ENCODE measurements around the gene CYP26C1. TPM values are rescaled to one million over a fixed set of nuclear protein-coding genes. Genes with fewer than 3 reads are reported as not detected.
"Not testable (repeated sequence)": the region's sequence is repeated elsewhere in the genome, so short reads cannot be mapped to it uniquely, and the experiment has no call there.

Gene CYP26C1
- polyA plus RNA-seq, 1 donor: not detected

- DNase-seq: no peak
- Histone ChIP-seq H3K36me3 (ENCODE audit: control insufficient read depth, insufficient read depth, low read length) (no peaks in the 10 kb centered on the region), H3K27ac (ENCODE audit: low read length) (no peak overlapping the region), H3K9me3 (ENCODE audit: control insufficient read depth, low read depth, low read length) (no peaks in the 10 kb centered on the region), H3K4me1 (ENCODE audit: control insufficient read depth, insufficient read depth, low read length) (peaks cover 3% of the 10 kb centered on the region), H3K27me3 (ENCODE audit: control insufficient read depth, insufficient read depth, low read length) (no peaks in the 10 kb centered on the region), H3K4me3 (ENCODE audit: low read length) (no peak overlapping the region)
- no CpG with 5 or more reads among the region's 3 CpGs for WGBS (ENCODE audit: insufficient coverage, low lambda C conversion rate)
These were observed 31.4 kb downstream of the CYP26C1 start for GRCh38 chr10:93091960-93092359.

- WGBS (ENCODE audit: insufficient coverage, low lambda C conversion rate): no CpG with 5 or more reads among the region's 1 CpG
- no peak for DNase-seq
- H3K4me3 ChIP-seq (ENCODE audit: low read length): no peak overlapping the region
These were observed 34.6 kb downstream of the CYP26C1 start for GRCh38 chr10:93095225-93095624.

GRCh38 chr10:93096901-93097300, 36.3 kb downstream of the CYP26C1 start:
- Histone ChIP-seq H3K27ac (ENCODE audit: low read length) (no peak overlapping the region), H3K4me1 (ENCODE audit: control insufficient read depth, insufficient read depth, low read length) (peaks cover 8% of the 10 kb centered on the region), H3K27me3 (ENCODE audit: control insufficient read depth, insufficient read depth, low read length) (no peaks in the 10 kb centered on the region), H3K4me3 (ENCODE audit: low read length) (no peak overlapping the region), H3K36me3 (ENCODE audit: control insufficient read depth, insufficient read depth, low read length) (no peaks in the 10 kb centered on the region), H3K9me3 (ENCODE audit: control insufficient read depth, low read depth, low read length) (no peaks in the 10 kb centered on the region)
- WGBS (ENCODE audit: insufficient coverage, low lambda C conversion rate): no CpG with 5 or more reads among the region's 5 CpGs
- DNase-seq: peak in 1 of 2 donors; percentile 30

More at GRCh38 chr10:93095225-93095624, 34.6 kb downstream of the CYP26C1 start:
- Histone ChIP-seq H3K27ac (ENCODE audit: low read length) (no peak overlapping the region), H3K36me3 (ENCODE audit: control insufficient read depth, insufficient read depth, low read length) (no peaks in the 10 kb centered on the region), H3K9me3 (ENCODE audit: control insufficient read depth, low read depth, low read length) (no peaks in the 10 kb centered on the region), H3K4me1 (ENCODE audit: control insufficient read depth, insufficient read depth, low read length) (peaks cover 8% of the 10 kb centered on the region), H3K27me3 (ENCODE audit: control insufficient read depth, insufficient read depth, low read length) (no peaks in the 10 kb centered on the region)

GRCh38 chr10:93097386-93097785, 36.8 kb downstream of the CYP26C1 start:
- Histone ChIP-seq H3K4me3 (ENCODE audit: low read length) (no peak overlapping the region), H3K27ac (ENCODE audit: low read length) (no peak overlapping the region), H3K4me1 (ENCODE audit: control insufficient read depth, insufficient read depth, low read length) (peaks cover 8% of the 10 kb centered on the region), H3K9me3 (ENCODE audit: control insufficient read depth, low read depth, low read length) (no peaks in the 10 kb centered on the region), H3K27me3 (ENCODE audit: control insufficient read depth, insufficient read depth, low read length) (no peaks in the 10 kb centered on the region), H3K36me3 (ENCODE audit: control insufficient read depth, insufficient read depth, low read length) (no peaks in the 10 kb centered on the region)
- WGBS (ENCODE audit: insufficient coverage, low lambda C conversion rate): 80% methylated on average over 1 of the region's 9 CpGs
- DNase-seq: no peak

GRCh38 chr10:93098816-93099215, 38.2 kb downstream of the CYP26C1 start:
- H3K27me3 ChIP-seq (ENCODE audit: control insufficient read depth, insufficient read depth, low read length): no peaks in the 10 kb centered on the region
- WGBS (ENCODE audit: insufficient coverage, low lambda C conversion rate): 83% methylated on average over 1 of the region's 3 CpGs
- H3K36me3 ChIP-seq (ENCODE audit: control insufficient read depth, insufficient read depth, low read length): no peaks in the 10 kb centered on the region
- no peaks in the 10 kb centered on the region for H3K9me3 ChIP-seq (ENCODE audit: control insufficient read depth, low read depth, low read length)
- H3K4me1 ChIP-seq (ENCODE audit: control insufficient read depth, insufficient read depth, low read length): peaks cover 8% of the 10 kb centered on the region
- no peak for DNase-seq
- no peak overlapping the region for H3K4me3 ChIP-seq (ENCODE audit: low read length)
- no peak overlapping the region for H3K27ac ChIP-seq (ENCODE audit: low read length)

- H3K4me3 ChIP-seq (ENCODE audit: low read length): no peak overlapping the region
- H3K4me1 ChIP-seq (ENCODE audit: control insufficient read depth, insufficient read depth, low read length): peaks cover 8% of the 10 kb centered on the region
- DNase-seq: no peak
- H3K27me3 ChIP-seq (ENCODE audit: control insufficient read depth, insufficient read depth, low read length): no peaks in the 10 kb centered on the region
- no peaks in the 10 kb centered on the region for H3K36me3 ChIP-seq (ENCODE audit: control insufficient read depth, insufficient read depth, low read length)
- no peak overlapping the region for H3K27ac ChIP-seq (ENCODE audit: low read length)
- 100% methylated on average over 1 of the region's 7 CpGs for WGBS (ENCODE audit: insufficient coverage, low lambda C conversion rate)
- no peaks in the 10 kb centered on the region for H3K9me3 ChIP-seq (ENCODE audit: control insufficient read depth, low read depth, low read length)
These were observed 39.1 kb downstream of the CYP26C1 start for GRCh38 chr10:93099670-93100069.

GRCh38 chr10:93101148-93101547, 40.5 kb downstream of the CYP26C1 start:
- no CpG with 5 or more reads among the region's 3 CpGs for WGBS (ENCODE audit: insufficient coverage, low lambda C conversion rate)

GRCh38 chr10:93103953-93104352, 43.4 kb downstream of the CYP26C1 start:
- 88% methylated on average over 1 of the region's 1 CpG for WGBS (ENCODE audit: insufficient coverage, low lambda C conversion rate)
- Histone ChIP-seq H3K4me1 (ENCODE audit: control insufficient read depth, insufficient read depth, low read length) (no peaks in the 10 kb centered on the region), H3K27ac (ENCODE audit: low read length) (no peak overlapping the region), H3K27me3 (ENCODE audit: control insufficient read depth, insufficient read depth, low read length) (no peaks in the 10 kb centered on the region), H3K9me3 (ENCODE audit: control insufficient read depth, low read depth, low read length) (no peaks in the 10 kb centered on the region), H3K4me3 (ENCODE audit: low read length) (no peak overlapping the region), H3K36me3 (ENCODE audit: control insufficient read depth, insufficient read depth, low read length) (no peaks in the 10 kb centered on the region)
- DNase-seq: no peak

More at GRCh38 chr10:93101148-93101547, 40.5 kb downstream of the CYP26C1 start:
- H3K27me3 ChIP-seq (ENCODE audit: control insufficient read depth, insufficient read depth, low read length); H3K4me3 ChIP-seq (ENCODE audit: low read length); H3K9me3 ChIP-seq (ENCODE audit: control insufficient read depth, low read depth, low read length); DNase-seq; H3K36me3 ChIP-seq (ENCODE audit: control insufficient read depth, insufficient read depth, low read length); H3K27ac ChIP-seq (ENCODE audit: low read length); H3K4me1 ChIP-seq (ENCODE audit: control insufficient read depth, insufficient read depth, low read length): not testable (repeated sequence)

GRCh38 chr10:93106631-93107072, 46.1 kb downstream of the CYP26C1 start:
- no peak for DNase-seq
- Histone ChIP-seq H3K36me3 (ENCODE audit: control insufficient read depth, insufficient read depth, low read length) (no peaks in the 10 kb centered on the region), H3K27me3 (ENCODE audit: control insufficient read depth, insufficient read depth, low read length) (no peaks in the 10 kb centered on the region), H3K4me1 (ENCODE audit: control insufficient read depth, insufficient read depth, low read length) (no peaks in the 10 kb centered on the region), H3K27ac (ENCODE audit: low read length) (no peak overlapping the region), H3K4me3 (ENCODE audit: low read length) (no peak overlapping the region), H3K9me3 (ENCODE audit: control insufficient read depth, low read depth, low read length) (no peaks in the 10 kb centered on the region)
- WGBS (ENCODE audit: insufficient coverage, low lambda C conversion rate): no CpG with 5 or more reads among the region's 2 CpGs

GRCh38 chr10:93110472-93111146, 50.0 kb downstream of the CYP26C1 start:
- no peak for DNase-seq
- no peak overlapping the region for H3K4me3 ChIP-seq (ENCODE audit: low read length)
- H3K27me3 ChIP-seq (ENCODE audit: control insufficient read depth, insufficient read depth, low read length): no peaks in the 10 kb centered on the region
- H3K4me1 ChIP-seq (ENCODE audit: control insufficient read depth, insufficient read depth, low read length): no peaks in the 10 kb centered on the region
- H3K9me3 ChIP-seq (ENCODE audit: control insufficient read depth, low read depth, low read length): no peaks in the 10 kb centered on the region
- H3K27ac ChIP-seq (ENCODE audit: low read length): no peak overlapping the region
- WGBS (ENCODE audit: insufficient coverage, low lambda C conversion rate): 100% methylated on average over 1 of the region's 3 CpGs
- H3K36me3 ChIP-seq (ENCODE audit: control insufficient read depth, insufficient read depth, low read length): no peaks in the 10 kb centered on the region

- DNase-seq: peak in 1 of 2 donors; percentile 49
- no peak overlapping the region for H3K27ac ChIP-seq (ENCODE audit: low read length)
- WGBS (ENCODE audit: insufficient coverage, low lambda C conversion rate): no CpG with 5 or more reads among the region's 2 CpGs
- H3K36me3 ChIP-seq (ENCODE audit: control insufficient read depth, insufficient read depth, low read length): no peaks in the 10 kb centered on the region
- no peaks in the 10 kb centered on the region for H3K27me3 ChIP-seq (ENCODE audit: control insufficient read depth, insufficient read depth, low read length)
- H3K4me1 ChIP-seq (ENCODE audit: control insufficient read depth, insufficient read depth, low read length): no peaks in the 10 kb centered on the region
- no peak overlapping the region for H3K4me3 ChIP-seq (ENCODE audit: low read length)
- no peaks in the 10 kb centered on the region for H3K9me3 ChIP-seq (ENCODE audit: control insufficient read depth, low read depth, low read length)
These were observed 52.4 kb downstream of the CYP26C1 start for GRCh38 chr10:93113042-93113441.
